GM11168 (cell line): Measurements from ENCODE around the gene MIS18A.
"Not testable (repeated sequence)": the region's sequence is repeated elsewhere in the genome, so short reads cannot be mapped to it uniquely, and the experiment has no call there.

Source experiments
- in situ Hi-C: fragments of 300-500 bp; cut with MboI; formaldehyde crosslinking; loops from one replicate; pipeline ENCODE4 v1.12.0; 2022; ENCODE audit warnings: low sequenced_read_pairs; ENCODE audit not compliant: unreplicated experiment

The MIS18A gene, protein sequence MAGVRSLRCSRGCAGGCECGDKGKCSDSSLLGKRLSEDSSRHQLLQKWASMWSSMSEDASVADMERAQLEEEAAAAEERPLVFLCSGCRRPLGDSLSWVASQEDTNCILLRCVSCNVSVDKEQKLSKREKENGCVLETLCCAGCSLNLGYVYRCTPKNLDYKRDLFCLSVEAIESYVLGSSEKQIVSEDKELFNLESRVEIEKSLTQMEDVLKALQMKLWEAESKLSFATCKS

DNA sequence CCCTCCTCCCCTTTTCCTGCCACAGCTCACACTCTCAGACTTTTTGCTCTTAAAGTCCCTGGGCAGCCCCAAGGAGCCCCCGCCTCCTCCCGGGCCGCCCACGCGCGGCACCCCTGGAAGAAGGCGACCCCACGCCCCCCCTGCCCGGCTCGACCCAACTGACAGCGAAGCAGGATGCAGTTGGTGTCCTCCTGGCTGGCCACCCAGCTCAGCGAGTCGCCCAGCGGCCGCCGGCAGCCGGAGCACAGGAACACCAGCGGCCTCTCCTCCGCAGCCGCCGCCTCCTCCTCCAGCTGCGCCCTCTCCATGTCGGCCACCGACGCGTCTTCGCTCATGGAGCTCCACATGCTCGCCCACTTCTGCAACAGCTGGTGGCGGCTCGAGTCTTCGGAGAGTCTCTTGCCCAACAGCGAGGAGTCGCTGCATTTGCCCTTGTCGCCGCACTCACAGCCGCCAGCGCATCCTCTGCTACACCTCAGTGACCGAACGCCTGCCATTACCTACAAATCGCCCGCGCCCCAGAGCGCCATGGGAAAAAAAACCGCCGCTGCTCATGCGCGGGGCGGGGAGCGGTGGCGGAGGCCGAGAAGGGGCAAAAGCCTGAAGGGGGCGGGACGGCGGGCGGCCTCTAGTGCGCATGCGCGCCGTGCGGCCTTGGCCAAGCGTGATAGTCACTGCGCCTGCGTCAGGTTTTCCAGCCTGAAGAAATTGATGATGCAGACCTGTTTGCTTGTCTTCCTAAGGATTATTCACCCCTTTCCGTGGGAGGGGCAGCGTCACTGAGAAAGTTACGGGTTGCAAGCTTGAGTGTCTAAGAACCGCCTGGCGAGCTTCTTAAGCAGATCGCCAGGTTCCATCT, at the start of gene MIS18A:
Gene MIS18A, minus strand, starts transcription at position 532 of the 859 bp plus-strand sequence. Its CDS starts 35 bp downstream, at position 497.
- in situ Hi-C loops, result no loop called here

DNA sequence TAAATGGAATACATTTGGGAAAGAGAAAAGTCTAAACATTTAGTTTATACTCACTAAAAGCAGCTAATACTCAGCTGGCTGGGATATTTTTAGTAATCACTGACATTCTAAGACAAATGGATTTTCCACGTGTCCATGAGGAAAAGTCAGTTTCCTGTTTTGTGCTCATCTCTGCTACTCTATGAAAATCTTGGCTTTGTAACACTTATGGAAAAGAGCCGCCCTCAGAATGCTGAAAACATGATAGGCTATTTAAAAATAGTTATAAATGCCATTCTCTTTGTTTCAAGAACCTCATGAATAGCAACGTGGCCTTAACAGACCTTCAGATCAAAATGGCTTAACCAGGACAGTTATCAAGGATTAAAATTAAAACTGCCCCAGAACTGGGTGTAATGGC, 49.7 kb upstream of the MIS18A start:
- in situ Hi-C loops, result no loop called here

DNA sequence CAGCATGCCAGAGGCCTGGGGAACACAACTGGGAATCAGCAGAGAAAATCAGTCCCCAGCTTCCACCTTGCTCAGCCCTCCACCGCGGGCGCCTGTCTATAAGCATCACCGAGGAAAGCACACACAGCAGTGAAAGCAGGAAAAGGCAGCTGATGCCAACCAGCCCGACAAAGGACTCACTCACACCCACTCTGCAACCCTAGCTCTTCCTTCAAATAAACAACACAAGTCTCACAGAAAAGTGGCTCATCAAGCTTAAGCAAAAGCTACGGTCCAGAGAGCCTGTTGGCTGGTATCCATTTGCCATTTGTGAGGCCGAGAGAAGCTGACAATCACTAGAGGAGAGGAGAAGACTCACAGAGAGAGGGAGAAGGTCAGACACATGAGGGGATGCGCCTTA, 46.9 kb upstream of the MIS18A start:
- in situ Hi-C loops, result no loop called here

DNA sequence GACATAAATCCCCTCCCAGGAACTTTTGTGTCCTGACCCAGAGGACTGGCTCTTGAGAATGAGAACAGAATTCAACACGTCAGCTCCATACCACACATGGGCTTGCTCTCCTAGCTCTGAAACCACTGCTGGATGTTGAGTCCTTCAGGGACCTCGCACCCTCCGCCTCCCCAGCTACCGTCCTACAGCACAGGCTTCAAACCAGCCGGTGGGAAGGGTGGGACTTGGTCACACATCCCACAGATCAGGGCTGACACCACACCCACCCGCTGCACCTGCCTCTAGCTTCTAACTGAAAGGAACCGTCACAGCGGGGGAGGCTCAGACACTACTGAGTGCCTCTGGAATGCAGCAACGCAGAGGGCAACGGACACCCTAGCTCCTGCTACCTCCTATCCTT, 43.8 kb upstream of the MIS18A start:
- in situ Hi-C loops, result no loop called here

DNA sequence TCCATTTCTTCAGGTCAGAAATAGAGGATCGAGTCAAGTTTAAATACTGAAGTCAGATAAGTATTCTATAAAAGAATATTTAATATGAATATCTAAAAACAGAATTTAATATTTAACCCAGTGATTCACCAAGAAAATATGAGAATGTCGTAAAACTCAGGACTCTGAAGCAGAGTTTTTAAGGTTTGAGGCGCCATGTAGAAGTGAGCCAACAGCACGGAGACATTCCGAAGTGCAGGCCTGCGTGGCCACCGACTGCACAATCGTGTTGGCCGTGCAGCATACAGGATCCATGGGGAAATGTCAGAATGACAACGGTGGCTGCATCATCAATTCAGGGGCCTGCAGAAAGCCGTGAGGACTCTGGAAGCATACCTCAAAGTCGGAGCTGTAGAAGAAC, 43.3 kb upstream of the MIS18A start:
- in situ Hi-C loops, result no loop called here

DNA sequence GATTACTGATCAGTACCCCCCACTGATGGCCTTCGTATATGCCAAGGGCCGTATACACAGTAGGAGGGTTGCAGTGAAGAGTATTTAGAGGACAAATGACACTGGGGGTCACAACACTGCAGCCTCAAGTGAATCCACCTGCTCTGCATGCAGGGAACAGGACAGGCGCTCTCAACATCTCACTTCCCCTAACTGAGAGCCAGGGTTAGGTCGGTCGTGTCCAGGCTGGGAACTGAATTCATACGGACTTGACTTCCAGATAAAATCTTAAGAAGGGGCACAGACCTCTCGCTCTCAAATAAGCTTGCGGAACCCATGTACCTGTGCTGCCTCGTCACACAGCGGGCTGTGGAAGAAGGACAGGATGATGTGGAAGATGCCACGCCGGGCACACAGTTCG, 42.6 kb upstream of the MIS18A start:
- in situ Hi-C loops, result no loop called here

DNA sequence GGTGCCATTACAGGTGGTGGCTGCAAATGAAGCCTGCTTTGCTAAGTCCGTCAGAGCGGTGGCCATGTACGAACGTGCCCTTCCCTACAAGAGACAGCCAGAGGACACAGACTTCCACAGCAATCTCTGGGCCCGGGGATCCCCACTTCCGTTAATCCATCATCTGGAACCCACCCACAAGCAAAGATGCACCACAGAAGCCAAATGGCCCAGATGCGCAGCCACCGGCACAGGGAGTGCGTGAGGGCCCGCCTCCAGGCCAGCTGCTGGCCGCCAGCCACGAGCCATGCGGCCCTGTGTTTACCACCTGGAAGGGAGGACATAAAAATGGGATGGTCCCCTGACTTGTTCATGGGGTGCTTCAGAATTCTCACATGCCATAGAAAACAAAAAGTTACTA, 41.9 kb upstream of the MIS18A start:
- in situ Hi-C loops, result no loop called here

DNA sequence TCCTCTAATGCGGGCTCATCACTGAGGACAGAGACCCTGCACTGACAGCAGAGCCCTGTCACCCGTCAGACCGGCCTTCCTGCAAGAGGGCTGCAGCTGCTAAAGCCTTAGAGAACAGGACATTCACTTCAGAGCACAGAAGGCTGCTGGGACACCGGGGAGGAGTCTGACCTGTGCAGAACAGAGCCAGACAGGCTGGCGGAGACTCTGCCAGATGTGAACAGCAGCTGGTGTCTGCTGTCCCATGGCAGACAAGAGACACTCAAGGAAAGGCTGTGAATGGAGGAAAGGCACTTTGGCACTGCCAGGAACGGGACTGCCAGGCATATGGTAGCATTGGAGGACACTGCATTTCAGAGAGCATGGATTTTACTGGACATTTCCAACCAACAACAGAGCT, 41.2 kb upstream of the MIS18A start:
- in situ Hi-C loops, result no loop called here

DNA sequence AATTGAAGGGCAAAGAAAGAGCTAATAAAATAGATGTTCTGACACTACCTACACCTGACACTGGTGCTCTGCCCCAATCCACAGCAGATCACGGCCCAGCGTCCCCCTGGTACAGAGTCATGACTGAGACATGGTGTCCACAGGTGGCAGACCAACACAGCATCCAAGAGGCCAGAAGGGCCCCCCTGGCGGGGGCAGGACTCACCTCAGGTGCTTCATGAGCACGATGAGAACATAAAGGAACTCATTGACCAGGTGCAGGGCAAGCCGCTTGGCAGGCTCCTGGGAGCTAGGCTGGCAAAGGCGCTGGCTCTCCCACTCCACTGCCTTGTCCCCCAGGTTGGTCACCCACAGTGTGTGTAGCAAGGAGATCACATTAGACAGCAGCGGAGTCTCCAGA, 40.2 kb upstream of the MIS18A start:
- in situ Hi-C loops, result no loop called here

DNA sequence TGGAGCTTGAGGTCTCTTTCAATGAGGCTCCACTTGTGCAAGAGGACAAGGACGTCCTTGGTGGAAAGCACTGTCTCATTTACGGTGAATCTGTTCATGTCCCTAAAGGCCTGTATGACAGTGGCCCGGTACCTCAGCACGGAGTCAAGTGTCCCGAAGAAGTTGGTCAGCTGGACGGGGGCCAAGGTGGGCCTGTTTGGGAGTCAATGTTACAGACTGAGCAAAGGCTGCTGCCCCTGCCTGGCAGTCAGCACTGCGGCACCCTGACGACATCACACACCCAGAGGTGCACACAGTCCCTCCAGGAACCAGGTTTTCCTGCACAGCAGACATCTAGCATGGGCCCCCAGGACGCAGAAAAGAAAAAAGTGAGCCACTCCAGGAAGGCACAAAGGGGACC, 38.9 kb upstream of the MIS18A start:
- in situ Hi-C loops, result no loop called here

DNA sequence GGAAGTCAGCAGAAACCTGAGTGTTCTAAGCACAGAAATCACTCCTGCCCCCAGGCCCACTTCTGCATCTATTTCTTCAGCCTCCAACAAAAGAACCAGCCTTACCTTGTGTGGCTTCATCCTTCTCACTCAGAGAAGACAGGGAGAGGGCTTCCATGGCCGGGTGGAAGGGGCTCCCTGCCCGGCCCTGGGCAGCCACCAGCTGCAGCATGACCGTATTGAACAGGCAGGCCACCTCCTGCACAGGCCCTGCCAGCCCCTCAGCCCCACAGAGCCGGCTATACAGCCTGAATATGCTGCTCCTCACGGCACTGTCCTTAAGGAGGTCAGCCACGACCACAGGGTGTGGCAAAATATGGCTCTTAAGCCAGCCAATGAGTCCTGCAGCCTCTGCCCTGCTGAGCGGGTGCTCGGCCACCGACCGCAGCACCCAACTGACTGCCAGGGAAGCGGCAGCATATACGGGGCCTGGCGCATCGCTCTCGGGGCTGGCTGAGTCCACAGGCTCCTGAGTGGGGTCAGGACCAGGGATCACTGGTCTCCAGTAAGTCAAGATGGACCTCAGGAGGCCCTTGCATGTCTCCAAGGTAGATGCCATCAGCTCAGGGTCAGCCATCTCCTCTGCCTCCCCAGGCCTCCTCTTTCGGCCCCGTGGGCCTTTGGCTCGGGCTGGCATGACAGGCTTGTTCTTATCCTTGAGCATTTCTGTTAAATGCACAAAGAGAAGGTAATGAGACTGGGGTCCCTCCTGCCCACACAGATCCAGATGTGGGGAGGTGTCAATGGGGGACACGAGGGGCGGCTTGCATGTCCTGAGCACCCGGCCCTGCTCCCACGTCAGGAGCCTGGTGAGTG, 37.7 kb upstream of the MIS18A start:
- in situ Hi-C loops, result no loop called here

DNA sequence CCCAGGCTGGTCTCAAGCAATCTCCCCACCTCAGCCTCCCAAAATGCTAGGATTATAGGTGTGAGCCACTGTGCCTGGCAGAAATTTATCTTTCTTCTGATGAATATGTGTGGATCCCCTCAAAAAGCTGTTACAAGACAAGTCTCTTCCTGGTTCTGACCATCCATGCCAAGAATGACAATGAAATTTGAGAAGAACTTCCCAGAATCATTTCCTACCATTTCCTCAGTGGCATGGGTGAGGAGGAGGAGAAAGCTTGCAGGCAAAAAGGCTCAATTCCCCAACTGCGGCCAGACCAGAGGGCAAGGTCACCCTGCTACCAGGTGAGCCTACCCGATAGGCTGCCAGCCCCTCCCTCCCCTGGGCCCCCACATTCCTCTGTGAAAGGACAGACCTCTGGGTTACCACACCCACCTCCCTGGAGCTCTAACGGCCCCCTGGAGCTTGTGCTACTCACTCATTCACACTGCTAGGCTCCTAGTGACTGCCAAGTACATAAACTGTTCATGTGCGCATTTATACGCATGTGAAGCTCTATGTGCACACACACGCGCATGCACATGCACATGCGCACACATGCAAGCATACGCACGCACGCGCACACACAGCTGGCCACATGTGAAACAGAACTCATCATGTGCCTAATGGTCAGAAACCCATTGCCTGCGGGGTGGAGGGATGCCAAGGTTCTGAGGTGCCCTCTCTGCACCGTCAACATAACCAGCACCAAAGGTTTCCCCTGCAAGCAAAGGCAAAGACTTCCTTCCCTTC, 36.8 kb upstream of the MIS18A start:
- in situ Hi-C loops, result no loop called here

DNA sequence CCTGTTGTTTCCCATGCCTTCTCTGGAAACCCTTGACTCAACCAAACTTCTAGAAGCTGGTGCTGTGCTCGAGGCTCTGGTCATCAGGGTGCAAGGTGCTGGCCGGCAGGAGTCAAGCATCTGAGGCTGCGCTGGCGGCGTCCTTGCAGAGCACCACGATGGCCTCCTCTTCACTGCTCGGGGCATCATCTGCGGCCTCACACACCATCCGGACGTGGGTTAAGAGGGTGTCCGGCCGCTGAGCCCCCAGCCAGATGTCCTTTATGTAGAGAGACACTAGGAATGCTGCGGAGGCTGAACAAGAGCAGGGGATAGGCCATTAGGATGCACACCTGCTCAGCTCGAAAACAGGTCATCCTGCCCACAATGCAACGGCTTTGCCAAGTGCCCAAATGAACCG, 36.0 kb upstream of the MIS18A start:
- in situ Hi-C loops, result no loop called here

DNA sequence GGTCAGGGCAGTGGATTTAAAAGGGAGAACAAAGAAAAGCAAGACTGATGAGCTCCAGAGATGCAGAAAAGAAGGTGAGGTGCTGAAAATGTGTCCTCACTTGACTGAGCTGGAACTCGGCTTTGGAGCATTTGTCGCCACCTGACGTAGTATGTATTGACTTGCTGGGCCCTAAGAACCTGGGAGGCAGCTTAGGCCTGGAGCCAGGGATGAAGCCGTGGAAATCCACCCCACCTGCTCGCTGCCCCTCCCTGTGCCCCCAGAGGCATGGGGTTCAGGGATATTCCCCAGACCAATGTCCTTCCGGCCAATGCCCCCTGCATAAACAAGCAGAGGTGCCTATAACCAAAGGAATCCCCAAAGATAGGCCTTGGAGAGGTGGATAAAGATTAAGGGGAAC, 34.1 kb upstream of the MIS18A start:
- in situ Hi-C loops, result no loop called here

DNA sequence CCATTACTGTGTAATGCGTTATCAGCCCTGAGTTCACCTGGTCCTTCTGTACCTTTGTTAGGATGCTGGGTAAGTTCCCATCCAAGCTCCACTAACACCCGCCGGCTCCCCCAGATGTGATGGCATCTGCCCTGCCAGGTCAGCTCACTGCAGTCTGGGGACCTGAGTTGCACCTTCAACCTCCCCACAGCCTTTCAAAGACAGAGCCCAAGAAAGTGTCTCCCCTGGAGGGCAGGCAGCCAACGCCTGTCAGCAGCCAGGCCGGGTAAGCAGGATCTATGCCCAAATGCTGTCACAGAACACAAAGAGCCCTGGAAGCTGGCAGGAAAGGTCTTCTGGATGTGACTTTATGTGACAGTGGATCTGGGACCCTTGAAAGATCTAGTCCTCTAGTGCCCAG, 33.5 kb upstream of the MIS18A start:
- in situ Hi-C loops, result no loop called here

DNA sequence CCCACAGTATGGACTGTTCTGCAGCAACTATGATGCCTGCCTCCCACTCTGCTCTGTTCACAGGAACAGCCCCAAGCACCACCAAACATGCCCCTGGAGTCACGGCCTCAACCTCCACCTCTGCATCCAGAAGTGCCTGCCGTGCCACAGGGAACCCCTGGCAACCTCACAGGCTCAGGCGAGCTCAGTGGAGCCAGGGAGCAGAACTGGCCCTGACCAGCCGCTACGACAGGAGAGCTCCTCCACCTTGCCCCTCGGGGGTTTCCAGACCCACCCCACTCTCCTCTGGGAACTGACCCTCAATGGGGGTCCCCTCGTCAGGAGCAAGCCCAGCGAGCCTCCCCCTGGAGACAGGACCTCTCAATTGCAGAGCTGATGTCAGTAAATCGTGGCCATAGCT, 32.8 kb upstream of the MIS18A start:
- in situ Hi-C loops, result no loop called here

DNA sequence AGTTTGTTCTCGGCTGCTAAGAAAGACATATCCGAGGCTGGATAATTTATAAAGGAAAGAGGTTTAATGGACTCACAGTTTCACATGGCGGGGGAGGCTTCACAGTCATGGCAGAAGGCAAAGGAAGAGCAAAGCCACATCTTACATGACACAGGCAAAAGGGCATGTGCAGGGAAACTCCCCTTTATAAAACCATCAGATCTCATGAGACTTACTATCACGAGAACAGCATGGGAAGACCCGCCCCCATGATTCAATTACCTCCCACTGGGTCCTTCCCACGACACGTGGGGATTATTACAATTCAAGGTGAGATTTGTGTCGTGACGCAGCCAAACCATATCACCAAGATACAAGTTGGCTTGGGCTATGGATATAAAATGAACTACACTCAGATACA, 32.1 kb upstream of the MIS18A start:
- in situ Hi-C loops, result not testable (repeated sequence)

DNA sequence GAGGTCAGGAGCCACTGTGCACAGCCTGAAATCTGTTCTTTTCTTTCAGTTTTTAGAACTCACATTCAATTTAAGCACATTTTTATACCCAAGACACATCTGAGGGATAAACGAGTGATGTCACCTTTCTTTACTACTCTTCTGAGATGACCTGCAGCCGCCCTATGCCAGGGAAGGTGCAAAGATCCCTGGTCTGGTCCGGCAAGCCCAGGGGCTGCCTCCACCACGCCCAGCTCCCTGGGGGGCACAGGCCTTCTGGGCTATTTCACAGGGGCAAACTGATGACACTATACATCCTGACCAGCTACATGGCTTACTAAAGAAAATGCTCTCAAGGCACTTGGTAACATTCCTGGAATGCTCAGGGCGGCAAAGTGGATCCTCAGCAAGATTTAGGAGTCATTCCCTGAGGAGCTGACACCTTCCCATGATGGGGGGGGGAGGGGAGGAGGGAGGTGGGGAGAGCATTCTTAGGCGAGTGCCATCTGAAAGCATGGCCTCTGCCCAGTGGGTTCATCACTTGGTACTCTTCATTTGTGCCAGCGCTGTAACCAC, 31.1 kb upstream of the MIS18A start:
- in situ Hi-C loops, result no loop called here

DNA sequence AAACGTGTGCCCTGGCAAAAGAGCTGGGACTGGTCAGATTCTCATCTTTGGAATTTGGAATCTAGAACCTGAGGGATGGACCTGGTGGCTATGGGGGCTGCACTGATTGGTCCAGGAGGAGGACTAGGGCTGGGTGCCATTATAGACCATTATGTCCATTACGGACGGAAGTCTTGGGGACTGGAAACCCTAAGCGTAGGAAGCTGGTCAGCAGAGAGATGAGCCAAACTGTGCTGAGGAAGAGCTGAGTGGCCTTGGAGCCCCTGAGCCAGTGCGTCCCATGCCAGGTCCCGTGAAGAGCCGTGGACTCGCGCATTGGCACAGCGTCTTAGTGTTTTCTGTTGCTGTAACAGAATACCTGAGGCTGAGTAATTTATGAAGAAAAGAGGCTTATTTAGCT, 29.8 kb upstream of the MIS18A start:
- in situ Hi-C loops, result no loop called here

DNA sequence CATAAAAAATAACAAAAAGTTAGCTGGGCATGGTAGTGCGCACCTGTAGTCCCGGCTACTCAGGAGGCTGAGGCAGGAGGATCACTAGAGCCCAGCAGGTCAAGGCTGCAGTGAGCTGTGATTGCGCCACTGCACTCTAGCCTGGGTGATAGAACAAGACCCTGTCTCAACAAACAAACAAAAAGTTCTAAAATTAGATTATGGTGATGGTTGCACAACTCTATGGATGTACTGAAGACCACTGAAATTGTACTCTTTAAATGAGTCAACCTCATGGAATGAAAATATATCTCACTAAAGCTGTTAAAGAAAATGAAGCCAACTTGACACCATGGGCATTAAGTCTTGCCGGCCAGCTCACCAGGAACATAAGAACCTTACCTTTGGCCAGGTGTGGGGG, 28.9 kb upstream of the MIS18A start:
- in situ Hi-C loops, result no loop called here
